Left renal pelvis (tissue), 4 donors: ENCODE results near the gene TSPAN5. TPM values are rescaled to one million over a fixed set of nuclear protein-coding genes. Genes with fewer than 3 reads are reported as not detected.
"Not testable (repeated sequence)": the region's sequence is repeated elsewhere in the genome, so short reads cannot be mapped to it uniquely, and the experiment has no call there.

ENCODE experiments used
- DNase-seq, 4 donors: peaks; one replicate each; pipeline ENCODE4 v3.0.0-alpha.2; 2013; ENCODE audit warnings: low read depth in 4 of 4, low spot score in 3 of 4
- polyA plus RNA-seq, 4 donors: library from polyadenylated mRNA; unstranded; fragments of 120-200 nt; gene quantifications; one replicate each; pipeline ENCODE4 v1.2.1, GENCODE V29; 2013; ENCODE audit not compliant: insufficient read length in 4 of 4

Gene TSPAN5
- polyA plus RNA-seq, 4 donors: 12.9 to 30.9 (median 25.5) TPM

DNA sequence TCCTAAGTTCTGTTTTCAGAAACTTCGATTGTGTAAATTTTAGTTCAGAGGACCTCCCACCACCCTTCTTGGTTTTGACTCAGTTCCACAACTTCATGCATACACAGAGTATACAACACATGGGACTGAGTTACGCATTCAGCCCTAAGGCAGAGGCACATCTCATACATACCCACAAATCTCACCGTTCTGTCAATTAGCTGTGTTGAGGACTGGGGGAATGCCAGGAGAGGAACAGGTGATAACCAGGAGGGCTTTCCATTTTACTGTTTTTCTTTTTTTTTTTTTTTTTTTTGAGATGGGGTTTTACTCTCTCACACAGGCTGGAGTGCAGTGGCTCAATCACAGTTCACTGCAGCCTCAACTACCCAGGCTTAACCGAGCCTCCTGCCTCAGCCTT, 150.2 kb downstream of the TSPAN5 start:
- DNase-seq: no peak

GRCh38 chr4:98507299-98507698, 151.1 kb downstream of the TSPAN5 start:
- DNase-seq: no peak

- DNase-seq: no peak
These were observed 151.8 kb downstream of the TSPAN5 start for GRCh38 chr4:98506462-98507132.

DNA sequence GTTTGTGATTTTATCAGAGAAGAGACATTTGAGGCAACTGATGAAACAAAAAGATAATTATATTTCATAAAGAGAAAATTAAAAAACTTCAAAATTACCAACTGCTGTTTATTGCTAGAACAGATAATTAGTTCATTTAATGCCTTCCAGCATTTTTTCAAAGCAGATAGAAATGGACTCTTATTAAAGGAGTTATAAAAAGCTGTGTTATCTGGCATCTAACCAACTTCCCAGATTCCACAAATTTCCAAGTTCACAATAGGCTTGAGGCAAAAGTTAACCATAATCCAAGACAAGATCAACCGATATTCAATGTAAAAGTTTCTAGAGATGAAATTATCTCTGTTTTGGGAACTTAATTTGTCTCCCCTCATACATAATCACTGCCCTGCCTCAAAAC, 152.4 kb downstream of the TSPAN5 start:
- DNase-seq: no peak

- DNase-seq: no peak
These were observed 154.3 kb downstream of the TSPAN5 start for GRCh38 chr4:98504091-98504490.

- DNase-seq: no peak
These were observed 154.7 kb downstream of the TSPAN5 start for GRCh38 chr4:98503676-98504075.

- no peak for DNase-seq
These were observed 155.8 kb downstream of the TSPAN5 start for GRCh38 chr4:98502624-98503023.

- DNase-seq: no peak
These were observed 156.4 kb downstream of the TSPAN5 start for GRCh38 chr4:98502031-98502430.

DNA sequence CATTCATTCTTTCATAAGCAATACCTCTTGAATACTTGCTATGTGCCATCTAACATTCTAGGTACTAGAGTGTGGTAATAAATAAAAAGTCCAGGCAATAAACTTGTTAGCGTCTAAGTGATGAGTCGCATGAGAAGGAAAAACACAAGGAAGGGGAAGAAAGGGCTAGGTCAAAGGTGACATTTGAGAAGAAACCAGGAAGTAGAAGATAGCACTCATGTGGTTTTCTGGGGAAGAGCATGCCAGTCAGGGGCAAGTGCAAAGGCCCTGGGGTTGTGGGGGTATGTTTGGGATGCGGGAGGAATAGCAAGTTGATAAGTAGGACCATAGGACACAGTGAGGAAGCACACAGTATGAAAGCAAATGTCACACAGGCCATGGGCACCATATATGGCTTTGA, 157.0 kb downstream of the TSPAN5 start:
- DNase-seq: no peak

GRCh38 chr4:98498774-98499173, 159.6 kb downstream of the TSPAN5 start:
- DNase-seq: no peak

DNA sequence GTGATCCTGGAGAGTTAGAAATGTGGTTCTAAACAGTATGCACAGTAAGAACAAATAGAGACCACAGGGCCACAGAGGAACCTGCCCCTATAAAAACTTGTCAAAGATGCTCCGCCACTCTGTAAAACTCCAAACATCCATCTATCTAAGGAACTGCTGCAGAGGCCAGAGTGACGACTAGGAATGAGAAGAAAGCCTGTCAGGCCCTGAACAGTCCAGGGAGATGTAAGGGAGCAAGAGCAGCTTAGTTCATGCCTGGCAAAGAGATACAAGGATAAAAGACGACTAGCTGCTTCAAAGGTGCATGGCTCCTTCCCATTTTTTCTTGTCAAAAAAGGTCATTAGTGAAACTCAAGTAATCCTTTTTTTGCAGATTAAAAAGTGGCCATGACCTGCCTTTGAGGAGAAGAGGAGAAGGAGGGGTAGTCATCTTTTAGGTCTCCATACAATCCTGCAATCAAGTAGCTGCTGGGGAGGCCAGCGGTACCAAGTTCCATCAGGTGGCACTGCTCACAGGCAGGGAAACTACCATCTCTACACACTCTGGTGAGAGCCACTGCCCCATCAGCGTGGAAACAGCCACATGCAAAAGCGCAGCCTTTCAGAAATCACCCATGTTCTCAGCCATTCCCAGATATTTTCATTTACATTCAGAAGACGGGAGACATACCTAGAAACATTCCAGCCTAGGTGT, 162.1 kb downstream of the TSPAN5 start:
- DNase-seq: no peak

GRCh38 chr4:98493296-98493695, 165.1 kb downstream of the TSPAN5 start:
- DNase-seq: no peak

DNA sequence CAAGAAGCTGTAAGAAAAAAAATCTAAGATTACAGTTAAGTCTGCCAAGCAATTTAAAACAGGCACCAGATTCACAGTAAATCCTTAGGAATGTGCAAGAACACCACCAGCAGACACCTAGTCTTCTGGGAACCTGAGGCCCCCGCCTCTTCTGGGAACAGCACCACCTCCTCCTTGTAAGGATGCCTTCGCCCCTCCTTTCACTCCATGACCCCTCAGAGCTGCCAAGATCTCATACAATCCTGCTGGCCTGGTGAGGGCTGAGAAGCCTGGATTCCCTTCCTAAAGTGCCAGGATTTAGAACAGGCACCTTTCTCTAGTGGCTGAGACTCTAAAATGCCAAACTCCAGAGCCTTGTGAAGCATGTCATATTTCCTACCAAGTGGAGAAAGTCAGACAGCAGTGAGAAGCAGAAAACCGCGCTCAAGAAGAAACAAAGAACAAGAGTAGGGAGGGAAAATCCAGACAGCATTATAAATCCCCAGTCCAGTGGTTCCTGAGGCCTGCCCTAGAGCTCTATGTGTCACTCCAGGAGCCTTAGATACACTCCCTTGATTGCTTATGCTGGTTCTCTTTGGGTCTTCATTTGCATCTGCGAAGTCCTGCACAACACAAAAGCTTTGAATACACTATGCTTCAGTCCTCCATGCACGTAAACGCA, 166.4 kb downstream of the TSPAN5 start:
- no peak for DNase-seq

DNA sequence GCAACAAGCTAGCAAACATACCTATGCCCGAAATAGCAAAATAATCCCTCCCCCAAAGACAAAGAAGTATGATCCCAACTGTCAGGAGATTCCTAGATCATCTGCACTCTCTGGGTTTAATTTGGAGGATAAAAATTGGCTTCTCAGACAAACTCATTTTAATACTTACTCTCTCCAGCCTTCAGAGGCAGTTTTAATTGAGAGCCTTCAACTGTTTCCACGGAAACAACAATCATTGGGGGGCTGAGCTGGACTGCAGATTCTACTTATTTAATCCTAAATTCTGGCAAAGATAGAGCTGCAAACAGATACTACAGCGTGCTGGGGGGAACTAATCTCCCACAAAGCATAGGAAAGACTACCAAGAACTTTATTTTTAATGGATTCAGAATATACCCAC, 168.2 kb downstream of the TSPAN5 start:
- no peak for DNase-seq

DNA sequence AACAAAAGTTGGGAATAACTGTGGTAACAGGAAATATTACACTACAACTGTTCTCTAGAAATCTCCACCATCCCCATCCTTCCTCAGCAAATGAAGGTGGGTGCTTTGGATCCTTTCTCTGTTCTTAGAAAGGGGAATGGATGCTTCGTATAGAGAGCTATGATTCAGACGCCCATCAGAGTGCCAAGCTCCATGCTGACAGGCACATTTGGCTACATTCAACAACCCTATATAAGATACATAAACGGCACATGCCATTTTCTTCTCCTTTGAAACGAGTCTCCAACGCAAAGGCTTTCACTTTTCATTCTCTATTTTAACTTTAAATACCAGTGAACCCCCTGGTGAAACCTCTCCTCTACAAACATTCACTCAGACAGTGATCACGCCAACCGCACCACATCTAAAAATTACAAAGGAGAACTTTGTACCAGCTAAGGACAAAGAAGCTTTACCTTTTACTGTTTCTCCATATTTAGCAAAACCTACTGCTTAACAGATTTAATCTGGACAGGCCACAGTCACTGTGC, 172.5 kb downstream of the TSPAN5 start:
- DNase-seq: no peak

- no peak for DNase-seq
These were observed 174.4 kb downstream of the TSPAN5 start for GRCh38 chr4:98484031-98484430.

DNA sequence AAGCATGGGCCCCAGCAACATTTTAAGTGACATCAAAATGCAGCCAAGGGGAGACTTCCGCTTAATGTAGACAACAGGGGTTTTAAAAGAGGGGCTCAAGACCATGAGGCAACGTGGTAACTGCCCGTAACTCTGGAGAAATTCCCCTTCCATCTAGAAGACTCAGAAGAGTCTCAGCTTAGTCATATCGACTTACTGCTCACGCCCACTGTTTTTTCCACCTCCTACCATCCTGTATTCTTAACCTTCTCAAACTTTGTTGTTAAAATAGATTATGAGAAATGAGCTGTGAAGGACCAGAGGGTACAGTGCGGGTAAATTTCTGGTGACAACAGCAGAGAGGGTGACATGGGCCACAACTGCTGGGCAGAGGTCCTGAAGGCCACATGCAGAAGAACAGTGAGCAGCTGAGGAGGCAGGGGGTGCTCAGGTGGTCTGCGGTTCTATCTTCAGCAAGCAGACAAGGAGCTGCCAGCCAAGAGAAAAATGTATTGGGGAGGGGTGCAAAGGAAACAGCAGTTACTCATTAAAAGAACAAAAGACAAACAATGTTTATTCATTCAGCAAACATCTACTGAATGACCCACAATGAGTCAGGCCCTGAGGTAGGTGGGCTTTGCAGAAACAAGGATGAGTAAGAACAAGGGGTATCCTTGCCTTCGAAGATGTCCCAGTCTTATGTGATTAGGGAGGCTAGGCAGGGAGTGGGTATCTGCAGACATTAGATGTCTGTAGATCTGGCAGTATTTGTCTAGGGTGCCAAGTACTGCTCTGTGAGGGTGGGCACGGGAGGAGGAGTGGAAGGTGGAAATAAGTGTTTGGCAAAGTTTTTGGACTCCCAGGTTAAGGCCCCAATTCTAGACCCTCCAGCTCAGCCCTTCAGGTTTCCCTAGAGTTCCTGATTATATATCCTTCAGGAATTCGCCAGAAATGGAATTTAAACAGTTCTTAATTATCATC, 175.3 kb downstream of the TSPAN5 start:
- no peak for DNase-seq

- DNase-seq: no peak
These were observed 175.9 kb downstream of the TSPAN5 start for GRCh38 chr4:98482503-98482846.

- DNase-seq: no peak
These were observed 177.2 kb downstream of the TSPAN5 start for GRCh38 chr4:98481167-98481566.

DNA sequence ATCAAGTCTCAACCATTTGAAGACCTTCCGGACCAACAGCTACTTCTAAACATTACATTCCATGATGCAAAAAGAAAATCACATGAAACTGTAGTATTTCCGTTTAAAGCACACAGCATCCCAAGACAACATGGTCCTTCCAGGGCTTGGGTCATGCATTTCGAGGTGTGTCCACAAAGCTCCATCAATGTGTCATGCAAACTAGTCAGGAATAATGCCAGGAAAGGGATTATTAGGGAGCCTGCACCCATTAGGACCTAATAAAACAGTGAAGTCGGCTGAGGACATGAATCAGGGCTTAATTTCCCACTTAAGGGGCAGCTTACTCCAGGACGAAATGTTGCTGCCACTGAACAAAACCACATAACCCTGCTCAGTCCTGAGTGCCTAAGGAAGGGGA, 177.9 kb downstream of the TSPAN5 start:
- DNase-seq: no peak

DNA sequence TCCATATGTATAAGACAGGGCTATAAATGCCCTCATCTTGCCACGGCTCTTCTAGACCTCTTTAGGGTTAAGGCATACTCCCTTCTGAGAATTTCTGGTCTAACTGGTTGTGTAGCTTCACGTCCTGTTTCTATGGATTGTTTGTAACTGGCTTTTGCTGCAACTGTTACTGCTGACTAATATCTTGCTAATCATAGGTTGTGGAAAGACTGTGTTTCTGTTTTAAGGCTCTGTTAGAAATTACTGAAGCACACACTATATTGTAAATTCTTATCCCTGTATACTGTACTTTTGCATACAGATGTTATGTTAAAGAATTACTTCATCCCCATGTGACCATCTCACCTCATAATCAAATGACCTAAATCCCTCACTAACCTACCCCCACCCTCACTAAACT, 178.8 kb downstream of the TSPAN5 start:
- DNase-seq: not testable (repeated sequence)
